HG02678 (cell line): ENCODE data around the gene PCYT2.

ENCODE experiments used
- ATAC-seq: cut with Tn5 transposase; IDR thresholded peaks from one replicate; pipeline ENCODE4 v1.9.1; 2021; ENCODE audit warnings: mild to moderate bottlenecking, moderate library complexity; ENCODE audit not compliant: unreplicated experiment

The PCYT2 gene

GRCh38 chr17:81858967-81859905 lies 52.0 kb downstream of the PCYT2 start:
- ATAC-seq, result no peak

DNA sequence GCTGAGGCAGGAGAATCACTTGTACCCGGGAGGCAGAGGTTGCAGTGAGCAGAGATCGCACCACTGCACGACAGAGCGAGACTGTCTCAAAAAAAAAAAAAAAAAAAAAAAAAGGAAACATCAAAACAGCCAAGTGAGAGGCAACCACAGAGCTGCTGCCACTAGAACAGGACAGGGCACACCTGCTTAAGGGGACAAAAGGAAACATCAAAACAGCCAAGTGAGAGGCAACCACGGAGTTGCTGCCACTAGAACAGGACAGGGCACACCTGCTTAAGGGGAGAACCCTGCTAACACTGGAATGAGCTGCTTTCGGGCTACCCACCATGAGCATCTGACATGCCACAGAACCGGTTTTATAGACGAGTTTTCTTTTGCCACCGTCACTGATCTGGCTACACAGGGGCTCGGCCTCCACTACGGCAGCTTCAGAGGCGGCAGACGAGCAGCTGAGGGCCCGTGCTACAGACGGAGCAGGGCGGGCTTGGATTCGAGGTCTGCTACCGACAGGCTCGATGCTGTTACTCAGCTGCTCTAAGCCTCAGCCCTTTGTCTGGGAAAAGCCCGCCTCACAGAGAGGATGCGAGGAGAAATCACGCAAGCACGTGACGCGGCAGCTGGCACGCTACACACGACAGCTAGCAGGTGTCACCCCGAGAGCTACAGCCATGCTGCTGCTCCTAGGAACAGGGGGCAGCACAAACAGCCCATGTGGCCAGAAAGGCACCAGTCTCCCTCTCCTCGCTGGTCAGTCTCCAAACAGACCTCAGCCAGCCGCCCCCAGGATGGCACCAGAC lies 52.8 kb downstream of the PCYT2 start:
- no peak for ATAC-seq

DNA sequence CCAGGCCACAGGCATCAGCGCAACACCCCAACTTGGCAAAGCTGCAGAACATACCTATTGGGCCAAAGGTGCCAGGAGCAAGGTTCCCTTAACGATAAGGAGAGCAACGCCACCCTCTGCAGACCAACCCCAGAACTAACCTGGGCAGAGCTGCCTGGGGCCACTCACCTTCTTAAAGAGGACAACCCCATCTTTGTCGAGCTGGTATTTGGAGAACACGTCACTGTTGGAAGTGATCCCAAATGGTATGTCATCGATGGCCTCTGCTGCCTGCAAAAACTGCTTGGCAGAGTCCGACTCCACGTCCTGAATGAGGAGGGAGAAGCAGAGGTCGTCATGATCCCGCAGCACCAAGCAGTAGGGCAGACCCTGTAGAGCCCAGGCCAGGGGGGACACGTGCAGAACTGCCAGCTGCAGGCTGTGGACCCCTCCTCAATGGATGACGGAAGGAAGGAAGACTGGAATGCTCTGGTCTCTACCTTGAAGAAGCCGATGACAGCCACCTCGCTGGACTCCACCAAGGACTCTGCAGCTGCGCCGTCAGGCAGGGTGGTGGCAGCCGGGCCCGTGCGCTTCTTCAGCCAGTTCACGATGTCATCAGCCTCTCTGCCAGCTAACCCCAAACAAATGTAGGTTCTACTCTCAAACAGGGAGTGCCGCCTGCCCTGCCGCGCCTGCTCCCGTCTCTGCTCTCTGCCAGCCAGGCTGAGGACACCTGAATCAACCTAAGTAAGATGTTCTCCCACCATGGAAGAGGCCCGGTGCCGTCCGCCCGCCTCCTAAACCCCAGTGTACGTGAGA lies 56.0 kb downstream of the PCYT2 start:
- ATAC-seq, result no peak

GRCh38 chr17:81852237-81852636 lies 59.0 kb downstream of the PCYT2 start:
- no peak for ATAC-seq

DNA sequence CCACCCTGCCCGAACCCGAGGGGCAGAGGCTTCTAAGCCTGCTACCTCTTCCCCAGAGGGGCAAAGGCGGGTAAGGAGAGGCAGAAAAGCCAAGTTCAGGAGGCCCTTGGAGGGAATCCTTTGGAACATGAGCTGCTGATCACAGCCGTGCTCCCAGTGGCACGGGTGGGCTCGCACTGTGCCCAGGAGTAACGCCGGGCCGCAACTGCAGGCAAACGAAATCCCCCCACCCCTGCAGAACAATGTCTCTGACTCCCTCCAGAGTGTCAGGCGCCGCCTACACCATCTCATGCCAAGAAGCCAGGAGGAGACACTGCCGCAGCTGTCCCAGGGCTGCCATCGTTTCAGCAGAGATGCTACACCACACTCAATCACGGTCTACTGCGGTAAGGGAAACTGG lies 59.8 kb downstream of the PCYT2 start:
- ATAC-seq, result no peak
